GM21390 (cell line): ENCODE results near the gene CNR2.
"Not testable (repeated sequence)": the region's sequence is repeated elsewhere in the genome, so short reads cannot be mapped to it uniquely, and the experiment has no call there.

Experiments used
- ATAC-seq: cut with Tn5 transposase; IDR thresholded peaks from one replicate; pipeline ENCODE4 v1.9.1; 2021; ENCODE audit not compliant: unreplicated experiment

CNR2 gene

GRCh38 chr1:23885222-23885621 is 27.9 kb downstream of the CNR2 start:
- no peak for ATAC-seq

- no peak for ATAC-seq
Observed at GRCh38 chr1:23882746-23883145, 30.4 kb downstream of the CNR2 start.

GRCh38 chr1:23879809-23880208 is 33.4 kb downstream of the CNR2 start:
- no peak for ATAC-seq

- ATAC-seq = no peak
Observed at GRCh38 chr1:23878668-23879067, 34.5 kb downstream of the CNR2 start.

- ATAC-seq = no peak
Observed at GRCh38 chr1:23875382-23875781, 37.8 kb downstream of the CNR2 start.

- ATAC-seq = no peak
Observed at GRCh38 chr1:23872421-23872820, 40.7 kb downstream of the CNR2 start.

- ATAC-seq = no peak
Observed at GRCh38 chr1:23869051-23869450, 44.1 kb downstream of the CNR2 start.

GRCh38 chr1:23868557-23869016 is 44.6 kb downstream of the CNR2 start:
- peak; percentile 6 for ATAC-seq

- ATAC-seq = peak; percentile 93
Observed at GRCh38 chr1:23867895-23868556, 45.1 kb downstream of the CNR2 start, which contains the start of gene FUCA1. Gene FUCA1, minus strand, starts transcription at chr1:23868290. Its CDS starts 4 bp downstream, at chr1:23868286.

- no peak for ATAC-seq
Observed at GRCh38 chr1:23867542-23867894, 45.6 kb downstream of the CNR2 start.

GRCh38 chr1:23865543-23865930 is 47.6 kb downstream of the CNR2 start:
- no peak for ATAC-seq

- no peak for ATAC-seq
Observed at GRCh38 chr1:23864801-23865542, 48.2 kb downstream of the CNR2 start.

- no peak for ATAC-seq
Observed at GRCh38 chr1:23862640-23863039, 50.5 kb downstream of the CNR2 start.

GRCh38 chr1:23854568-23854967 is 58.6 kb downstream of the CNR2 start:
- ATAC-seq = no peak

GRCh38 chr1:23853124-23853523 is 60.0 kb downstream of the CNR2 start:
- ATAC-seq = not testable (repeated sequence)

- ATAC-seq = not testable (repeated sequence)
Observed at GRCh38 chr1:23851406-23851805, 61.8 kb downstream of the CNR2 start.

GRCh38 chr1:23848673-23849616 is 64.2 kb downstream of the CNR2 start:
- ATAC-seq = no peak

GRCh38 chr1:23847482-23848095 is 65.6 kb downstream of the CNR2 start:
- ATAC-seq = not testable (repeated sequence)

GRCh38 chr1:23845163-23845562 is 68.0 kb downstream of the CNR2 start:
- no peak for ATAC-seq

- no peak for ATAC-seq
Observed at GRCh38 chr1:23843644-23844043, 69.5 kb downstream of the CNR2 start.

GRCh38 chr1:23838401-23838866 is 74.7 kb downstream of the CNR2 start:
- ATAC-seq = no peak
